ENCODE measurements around the gene CUL9. TPM values are rescaled to one million over a fixed set of nuclear protein-coding genes. Genes with fewer than 3 reads are reported as not detected.

The CUL9 gene
- total and polyA plus RNA-seq, 2 experiments from 2014 or later: 2.6 to 11.3 TPM

- Mint-ChIP-seq H3K27me3 (ENCODE audit: insufficient read depth, low read depth, poor library complexity) (peaks cover 10% of the 10 kb centered on the region), H3K27ac (no peak overlapping the region)
- no peak for TF ChIP-seq EZH2phosphoT487 (IDR thresholded peaks at IDR 0.05; ENCODE audit: unreplicated experiment)
- TF ChIP-seq NANOG (IDR thresholded peaks at IDR 0.05; ENCODE audit: borderline replicate concordance): no peak
These were observed 17.9 kb downstream of the CUL9 start for GRCh38 chr6:43199912-43200311.

GRCh38 chr6:43200541-43200940 lies 18.5 kb downstream of the CUL9 start:
- H3F3A ChIP-seq (replicated peaks; ENCODE audit: low read depth): no peaks in the 10 kb centered on the region
- no peak for TF ChIP-seq EZH2phosphoT487 (IDR thresholded peaks at IDR 0.05; ENCODE audit: unreplicated experiment)
- TF ChIP-seq ZNF462 (CRISPR knock-in tag; IDR thresholded peaks at IDR 0.05): no peak
- TF ChIP-seq CREB1 (CRISPR knock-in tag; IDR thresholded peaks at IDR 0.05; ENCODE audit: low read depth): no peak
- Mint-ChIP-seq H3K27me3 (ENCODE audit: insufficient read depth, low read depth, poor library complexity) (peaks cover 10% of the 10 kb centered on the region), H3K27ac (no peak overlapping the region), H3K4me1 (peaks cover 3% of the 10 kb centered on the region), H3K4me3 (no peak overlapping the region), H3K9me3 (no peaks in the 10 kb centered on the region), H3K36me3 (ENCODE audit: low read depth) (no peaks in the 10 kb centered on the region; the same call in 2 of the 3 replicates)
- H3K9me2 ChIP-seq (ENCODE audit: insufficient read depth): no peaks in the 10 kb centered on the region
- no peak overlapping the region for H2AFZ ChIP-seq
- no peak overlapping the region for H3K4me3 ChIP-seq
- no peak overlapping the region for H3K4me2 ChIP-seq
- no peak for ATAC-seq
- H3K36me3 ChIP-seq (ENCODE audit: insufficient read depth): no peaks in the 10 kb centered on the region
- DNase-seq (ENCODE audit: low spot score): no peak
- H3K4me1 ChIP-seq (ENCODE audit: insufficient read depth): no peaks in the 10 kb centered on the region
- H3K79me2 ChIP-seq (replicated peaks; ENCODE audit: insufficient read depth): no peaks in the 10 kb centered on the region
- no peaks in the 10 kb centered on the region for H3K27me3 ChIP-seq (ENCODE audit: insufficient read depth)
- H3K27ac ChIP-seq (ENCODE audit: low read depth): no peak overlapping the region
- no peaks in the 10 kb centered on the region for H4K20me1 ChIP-seq (replicated peaks; ENCODE audit: insufficient read depth)

More at GRCh38 chr6:43199912-43200311, 17.9 kb downstream of the CUL9 start:
- Histone ChIP-seq H3K79me2 (replicated peaks; ENCODE audit: insufficient read depth) (no peaks in the 10 kb centered on the region), H3K27me3 (ENCODE audit: insufficient read depth) (no peaks in the 10 kb centered on the region), H3K4me2 (no peak overlapping the region), H4K20me1 (replicated peaks; ENCODE audit: insufficient read depth) (no peaks in the 10 kb centered on the region), H3K9me2 (ENCODE audit: insufficient read depth) (no peaks in the 10 kb centered on the region), H3K4me3 (no peak overlapping the region), H3F3A (replicated peaks; ENCODE audit: low read depth) (no peaks in the 10 kb centered on the region), H3K27ac (ENCODE audit: low read depth) (no peak overlapping the region), H3K4me1 (ENCODE audit: insufficient read depth) (no peaks in the 10 kb centered on the region), H3K36me3 (ENCODE audit: insufficient read depth) (no peaks in the 10 kb centered on the region), H2AFZ (no peak overlapping the region)
- peaks cover 3% of the 10 kb centered on the region for H3K4me1 Mint-ChIP-seq
- no peaks in the 10 kb centered on the region for H3K9me3 Mint-ChIP-seq
- H3K4me3 Mint-ChIP-seq: no peak overlapping the region
- H3K36me3 Mint-ChIP-seq (ENCODE audit: low read depth): no peaks in the 10 kb centered on the region; the same call in 2 of the 3 replicates
- DNase-seq (ENCODE audit: low spot score): no peak
- ATAC-seq: no peak
